ENCODE results near the gene PFN3.

GRCh38 chr5:177376107-177376506, 24.4 kb downstream of the PFN3 start:
- TF ChIP-seq CTCF (IDR thresholded peaks at IDR 0.05; ENCODE audit: low read depth, low read length, poor library complexity, severe bottlenecking) (no peak), EZH2phosphoT487 (IDR thresholded peaks at IDR 0.05; ENCODE audit: borderline replicate concordance, low read length) (no peak)

Measured in DOHH2 (cell line).